MM.1S (cell line): Measurements from ENCODE around the gene TNFAIP1.

ENCODE experiments used
- DNase-seq: peaks from one replicate; pipeline ENCODE4 v3.0.0-alpha.2; 2015
- H2AFZ ChIP-seq: fragments of 300-600 bp; sonication (generic); 2 replicates; pipeline ENCODE4 v1.6.0; 2016; ENCODE audit warnings: antibody characterized with exemption, low read length
- H3F3A ChIP-seq: fragments of 300-600 bp; sonication (generic); 2 replicates; pipeline ENCODE4 v1.6.1; 2016; ENCODE audit warnings: mild to moderate bottlenecking, antibody characterized with exemption, low read length, moderate library complexity, mixed read lengths; ENCODE audit not compliant: insufficient read depth
- H3K27ac ChIP-seq: fragments of 300-600 bp; sonication (generic); 2 replicates; pipeline ENCODE4 v1.5.1; 2016; ENCODE audit warnings: mild to moderate bottlenecking, low read length
- H3K27me3 ChIP-seq: fragments of 300-600 bp; sonication (generic); replicated peaks from 2 replicates; pipeline ENCODE4 v1.6.0; 2016; ENCODE audit warnings: low read length; ENCODE audit not compliant: insufficient read depth
- H3K36me3 ChIP-seq: fragments of 300-600 bp; sonication (generic); replicated peaks from 2 replicates; pipeline ENCODE4 v1.6.1; 2016; ENCODE audit warnings: mild to moderate bottlenecking, low read length, mixed read lengths; ENCODE audit not compliant: insufficient read depth
- H3K4me1 ChIP-seq: fragments of 300-600 bp; sonication (generic); 2 replicates; pipeline ENCODE4 v1.6.1; 2016; ENCODE audit warnings: low read length, mixed read lengths
- H3K4me2 ChIP-seq: fragments of 300-600 bp; sonication (generic); 2 replicates; pipeline ENCODE4 v1.6.0; 2016; ENCODE audit warnings: low read depth, low read length
- H3K4me3 ChIP-seq: fragments of 300-600 bp; sonication (generic); 2 replicates; pipeline ENCODE4 v1.5.1; 2016; ENCODE audit warnings: low read length, mixed read lengths
- H3K79me2 ChIP-seq: fragments of 300-600 bp; sonication (generic); 2 replicates; pipeline ENCODE4 v1.6.1; 2016; ENCODE audit warnings: mixed run types, low read length, mixed read lengths
- H3K9ac ChIP-seq: fragments of 300-600 bp; sonication (generic); 2 replicates; pipeline ENCODE4 v1.6.1; 2016; ENCODE audit warnings: low read length, mixed read lengths
- H3K9me2 ChIP-seq: fragments of 300-600 bp; sonication (generic); replicated peaks from 2 replicates; pipeline ENCODE4 v1.6.1; 2016; ENCODE audit warnings: mild to moderate bottlenecking, low read length, mixed read lengths; ENCODE audit not compliant: insufficient read depth
- H3K9me3 ChIP-seq: fragments of 300-600 bp; sonication (generic); replicated peaks from 2 replicates; pipeline ENCODE4 v1.6.1; 2016; ENCODE audit warnings: mild to moderate bottlenecking, low read length, mixed read lengths; ENCODE audit not compliant: insufficient read depth
- H4K20me1 ChIP-seq: fragments of 300-600 bp; sonication (generic); 2 replicates; pipeline ENCODE4 v1.6.1; 2016; ENCODE audit warnings: mild to moderate bottlenecking, low read length, moderate library complexity, mixed read lengths; ENCODE audit not compliant: insufficient read depth
- CTCF ChIP-seq: fragments of 300-600 bp; sonication (generic); IDR thresholded peaks from 2 replicates; pipeline ENCODE4 v1.5.1; 2016; ENCODE audit warnings: antibody characterized with exemption, low read length, mixed read lengths
- EZH2 ChIP-seq: fragments of 300-600 bp; sonication (generic); optimal IDR thresholded peaks from 2 replicates; pipeline ENCODE3; 2017; ENCODE audit warnings: low read depth, mild to moderate bottlenecking, antibody characterized with exemption, low read length, mixed read lengths
- EZH2phosphoT487 ChIP-seq: fragments of 300-600 bp; sonication (generic); IDR thresholded peaks from 2 replicates; pipeline ENCODE4 v1.6.1; 2018; ENCODE audit warnings: antibody characterized with exemption, low read length

Gene TNFAIP1

DNA sequence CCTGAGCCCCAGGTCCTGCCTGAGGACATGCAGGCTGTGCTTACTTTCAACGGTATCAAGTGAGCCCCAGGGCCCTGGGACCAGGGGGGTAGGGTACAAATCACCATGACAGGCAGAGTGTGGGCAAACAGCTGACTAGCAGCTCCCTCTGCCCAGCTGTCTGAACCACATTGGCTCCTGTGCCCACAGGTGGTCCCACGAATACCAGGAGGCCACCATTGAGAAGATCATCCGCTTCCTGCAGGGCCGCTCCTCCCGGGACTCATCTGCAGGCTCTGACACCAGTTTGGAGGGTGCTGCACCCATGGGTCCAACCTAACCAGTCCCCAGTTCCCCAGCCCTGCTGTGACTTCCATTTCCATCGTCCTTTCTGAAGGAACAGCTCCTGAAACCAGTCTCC, 60.4 kb downstream of the TNFAIP1 start:
- no peaks in the 10 kb centered on the region for H3K27me3 ChIP-seq
- H3K4me1 ChIP-seq: no peaks in the 10 kb centered on the region
- DNase-seq: no peak
- no peaks in the 10 kb centered on the region for H3K79me2 ChIP-seq
- no peak overlapping the region for H3K9ac ChIP-seq
- no peaks in the 10 kb centered on the region for H3K9me2 ChIP-seq
- no peaks in the 10 kb centered on the region for H4K20me1 ChIP-seq
- H2AFZ ChIP-seq: no peak overlapping the region
- no peaks in the 10 kb centered on the region for H3K36me3 ChIP-seq
- no peaks in the 10 kb centered on the region for H3F3A ChIP-seq
- no peak overlapping the region for H3K27ac ChIP-seq
- TF ChIP-seq CTCF (no peak), EZH2phosphoT487 (no peak), EZH2 (no peak)
- no peaks in the 10 kb centered on the region for H3K9me3 ChIP-seq
- no peak overlapping the region for H3K4me3 ChIP-seq
- H3K4me2 ChIP-seq: no peak overlapping the region
